Muscle of back (tissue), 11 donors: ENCODE results near the gene GRIP1. TPM values are rescaled to one million over a fixed set of nuclear protein-coding genes. Genes with fewer than 3 reads are reported as not detected.
"Not testable (repeated sequence)": the region's sequence is repeated elsewhere in the genome, so short reads cannot be mapped to it uniquely, and the experiment has no call there.

Experiments
- DNase-seq, 3 donors: peaks; one replicate each; pipeline versions ENCODE4 v3.0.0 to v3.0.0-alpha.2; 2013
- polyA plus RNA-seq, 10 donors: library from polyadenylated mRNA; unstranded; fragments of 120-200 nt; gene quantifications; one replicate each; pipeline ENCODE4 v1.2.1, GENCODE V29; 2013; ENCODE audit not compliant: insufficient read length in 10 of 10

Gene GRIP1
- polyA plus RNA-seq, 10 donors, result 0.49 to 4.1 (median 1.6) TPM

GRCh38 chr12:66538970-66539369, 139.9 kb downstream of the GRIP1 start:
- DNase-seq, result no peak

DNA sequence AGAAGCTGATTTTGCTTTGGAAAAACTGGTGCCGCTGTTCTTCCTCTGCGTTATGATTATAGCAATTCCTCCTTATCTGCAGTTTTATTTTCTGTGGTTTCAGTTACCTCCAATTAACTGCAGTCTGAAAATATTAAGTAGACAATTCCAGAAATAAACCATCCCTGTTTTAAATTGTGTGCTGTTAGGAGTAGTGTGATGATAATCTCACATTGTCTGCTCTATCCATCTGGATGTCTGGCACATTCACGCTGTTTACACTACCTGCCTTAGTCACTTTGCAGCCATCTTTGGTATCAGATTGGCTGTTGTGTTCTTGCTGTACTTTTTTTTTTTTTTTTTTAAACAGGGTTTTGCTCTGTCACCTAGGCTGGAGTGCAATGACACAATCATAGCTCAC, 141.0 kb downstream of the GRIP1 start:
- no peak for DNase-seq

DNA sequence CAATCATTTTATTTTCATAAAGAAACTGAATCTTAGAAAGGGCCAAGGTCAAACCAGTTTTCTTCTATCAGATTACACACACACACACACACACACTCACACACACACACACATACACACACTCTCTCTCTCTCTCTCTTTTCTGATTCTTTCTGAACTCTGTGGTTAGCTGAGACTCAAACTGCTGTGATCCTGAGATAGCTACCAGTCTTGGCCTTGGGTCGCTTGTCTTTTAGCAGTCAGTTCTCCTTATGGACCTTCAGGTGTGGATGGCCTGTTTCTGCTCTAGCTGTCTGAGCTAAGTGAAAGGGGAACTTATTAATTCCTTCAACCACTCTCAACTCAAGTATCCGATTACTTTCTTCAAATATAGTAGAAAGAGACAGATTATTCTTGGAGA, 145.1 kb downstream of the GRIP1 start:
- DNase-seq, result no peak

- peak in 2 of 3 donors; percentile 3 to 5 for DNase-seq
Measured at GRCh38 chr12:66531766-66532165, 147.1 kb downstream of the GRIP1 start.

GRCh38 chr12:66529934-66530333, 148.9 kb downstream of the GRIP1 start:
- no peak for DNase-seq

GRCh38 chr12:66516561-66516960, 162.3 kb downstream of the GRIP1 start:
- DNase-seq, result no peak

DNA sequence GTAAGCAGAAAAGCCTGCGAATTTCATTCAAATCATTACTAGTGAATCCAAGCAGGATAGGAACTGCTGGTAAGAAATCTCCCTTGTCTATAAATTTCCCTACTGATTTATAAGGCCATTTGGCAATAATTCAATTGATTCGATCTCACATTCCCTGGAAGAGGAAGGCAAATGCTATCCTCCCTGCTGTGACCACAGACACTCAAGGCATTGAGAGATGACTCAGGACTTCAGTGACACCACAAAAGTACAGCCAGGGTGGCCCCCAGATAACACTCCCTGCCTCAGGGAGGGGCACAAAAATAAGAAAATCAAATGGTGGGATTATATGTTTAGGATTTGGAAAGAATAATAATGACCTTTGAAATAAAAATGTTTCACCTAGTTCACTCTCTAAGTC, 162.7 kb downstream of the GRIP1 start:
- peak in 1 of 3 donors; percentile 23 for DNase-seq

- peak in 1 of 3 donors; percentile 41 for DNase-seq
Measured at GRCh38 chr12:66514581-66514980, 164.3 kb downstream of the GRIP1 start.

DNA sequence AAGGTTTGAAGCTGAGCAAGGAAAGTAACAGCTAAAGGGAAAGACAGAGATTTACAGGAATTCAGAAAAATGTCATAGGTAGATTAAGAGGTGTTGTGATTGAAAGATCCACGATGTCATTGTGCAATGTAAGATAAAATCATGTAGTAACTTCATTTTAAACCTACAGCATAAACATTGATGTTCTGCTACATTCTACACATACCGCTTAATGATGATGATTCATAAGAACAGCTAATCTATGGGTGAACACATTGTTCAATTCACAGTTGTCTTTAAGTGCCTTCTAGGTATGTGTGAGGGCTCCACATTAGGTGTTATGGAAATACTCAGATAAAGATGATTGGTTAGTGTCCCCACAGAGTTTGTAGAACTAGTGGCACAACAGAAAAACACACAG, 170.9 kb downstream of the GRIP1 start:
- DNase-seq, result no peak

GRCh38 chr12:66503746-66504145, 175.1 kb downstream of the GRIP1 start:
- DNase-seq, result no peak

- no peak for DNase-seq
Measured at GRCh38 chr12:66502911-66503310, 176.0 kb downstream of the GRIP1 start.

GRCh38 chr12:66500841-66501240, 178.0 kb downstream of the GRIP1 start:
- DNase-seq, result no peak

GRCh38 chr12:66500091-66500490, 178.8 kb downstream of the GRIP1 start:
- no peak for DNase-seq

GRCh38 chr12:66499000-66499399, 179.9 kb downstream of the GRIP1 start:
- no peak for DNase-seq

GRCh38 chr12:66498059-66498458, 180.8 kb downstream of the GRIP1 start:
- not testable (repeated sequence) for DNase-seq

DNA sequence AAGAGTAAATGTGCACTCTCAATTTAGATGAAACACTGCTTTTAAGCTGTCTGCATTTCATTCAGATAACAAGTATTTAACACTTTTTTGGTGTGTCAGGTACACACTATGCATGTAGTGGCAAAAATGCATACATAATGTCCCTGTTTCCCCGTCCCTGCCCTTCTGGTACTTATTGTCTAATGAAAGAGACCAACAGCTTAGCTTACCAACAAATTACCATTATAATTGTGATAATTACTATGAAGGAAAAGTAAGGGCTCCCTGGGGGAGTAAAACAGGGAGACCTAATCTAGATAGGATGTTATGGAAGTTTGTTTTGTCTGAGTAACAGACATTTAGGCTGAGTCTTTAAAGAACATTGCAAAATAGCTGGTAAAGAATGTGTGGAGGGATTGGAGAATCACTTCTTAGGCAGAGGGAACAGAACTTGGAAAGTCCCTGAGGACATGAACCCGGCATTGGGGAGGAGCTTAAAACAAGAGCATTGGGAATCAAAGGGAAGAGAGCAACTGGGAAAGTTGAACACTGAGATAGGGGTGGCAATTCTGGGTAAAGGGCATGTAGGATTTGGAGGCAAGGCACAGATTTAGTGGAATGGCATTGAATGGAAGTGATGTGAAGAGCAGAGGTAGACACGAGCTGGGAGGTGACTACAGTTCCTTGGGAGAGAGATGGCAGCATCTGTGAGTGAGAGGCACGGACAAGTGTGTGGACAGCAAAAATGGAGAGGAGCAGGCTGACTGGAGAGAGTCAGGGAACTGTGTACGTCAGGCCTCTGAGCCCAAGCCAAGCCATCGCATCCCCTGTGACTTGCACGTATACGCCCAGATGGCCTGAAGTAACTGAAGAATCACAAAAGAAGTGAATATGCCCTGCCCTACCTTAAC, 181.6 kb downstream of the GRIP1 start:
- DNase-seq, result no peak

- no peak for DNase-seq
Measured at GRCh38 chr12:66496595-66496994, 182.3 kb downstream of the GRIP1 start.

DNA sequence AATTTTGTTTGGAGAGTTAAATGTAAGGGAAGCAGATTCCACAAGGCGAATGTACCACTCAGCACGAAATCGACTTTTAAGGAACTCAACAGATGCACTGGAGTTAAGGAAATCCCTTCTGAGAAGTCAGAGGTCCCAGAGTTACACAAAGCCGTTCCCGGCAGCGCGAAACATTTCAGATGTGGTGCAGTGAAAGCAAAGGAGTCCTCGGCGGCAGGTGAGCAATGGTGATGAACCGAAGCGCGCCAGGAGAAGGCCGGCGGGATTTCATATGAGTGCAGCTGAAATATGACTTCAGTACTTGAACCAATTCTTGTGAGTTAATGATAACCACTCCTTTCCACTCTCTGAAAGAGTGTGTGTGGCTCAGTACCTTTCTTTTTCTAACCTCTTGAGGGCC, 183.2 kb downstream of the GRIP1 start:
- no peak for DNase-seq

GRCh38 chr12:66493819-66494218, 185.1 kb downstream of the GRIP1 start:
- no peak for DNase-seq

DNA sequence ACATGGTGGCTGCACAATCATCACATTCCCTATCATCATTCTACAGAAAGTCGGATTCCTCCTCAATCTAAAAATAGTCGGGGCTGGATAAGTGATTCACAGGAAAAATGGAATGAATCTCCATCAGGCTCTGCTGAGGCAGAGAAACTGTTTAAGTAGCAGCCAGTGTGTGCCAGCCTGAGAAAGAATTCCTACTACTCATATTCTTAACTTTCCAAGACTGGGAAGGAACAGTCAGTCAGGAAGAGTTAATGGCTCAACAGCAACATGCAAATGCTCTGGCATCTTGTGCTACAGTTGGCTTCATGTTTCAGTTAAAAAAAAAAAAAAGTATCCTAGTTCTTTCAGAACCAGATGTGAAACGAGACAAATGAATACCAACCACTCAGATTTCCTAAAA, 187.0 kb downstream of the GRIP1 start:
- DNase-seq, result peak in 2 of 3 donors; percentile 9 to 26

- no peak for DNase-seq
Measured at GRCh38 chr12:66482351-66483203, 196.3 kb downstream of the GRIP1 start.

- DNase-seq, result no peak
Measured at GRCh38 chr12:66467932-66468331, 210.9 kb downstream of the GRIP1 start.

DNA sequence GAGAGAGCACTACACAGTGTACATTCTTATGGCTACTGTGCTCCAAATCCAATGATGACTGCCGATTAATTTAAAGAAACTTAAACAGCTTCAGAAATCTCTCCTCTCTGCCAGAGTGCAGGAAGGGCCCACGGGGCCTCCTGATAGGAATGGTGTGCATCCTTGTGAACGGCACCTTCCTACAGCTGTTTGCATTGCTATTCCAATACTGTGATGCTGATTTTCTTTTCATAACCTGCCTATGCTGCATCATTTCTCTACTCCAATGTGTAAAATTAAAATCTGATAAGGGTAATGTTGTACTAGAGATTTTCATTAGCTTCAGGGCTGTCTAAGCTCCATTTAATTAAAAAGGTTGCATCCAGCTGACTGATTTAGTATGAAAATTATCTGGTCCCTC, 217.5 kb downstream of the GRIP1 start:
- DNase-seq, result no peak
